Measurements from ENCODE around the gene FMO5.

GRCh38 chr1:147215540-147215916 is 9.6 kb downstream of the FMO5 start:
- no peak for TF ChIP-seq POLR2A (IDR thresholded peaks at IDR 0.05)
- no peak for TF ChIP-seq CTCF (IDR thresholded peaks at IDR 0.05)
